Lower leg skin (tissue), 3 donors: ENCODE measurements around the gene AVPI1.

Experiments used
- POLR2A ChIP-seq, 2 donors: fragments of 450-650 bp; IDR thresholded peaks; one replicate each; pipeline ENCODE4 v1.6.1; 2016 to 2017; ENCODE audit warnings: antibody characterized with exemption in 2 of 2, mild to moderate bottlenecking in 1 of 2, moderate library complexity in 1 of 2
- TF ChIP-seq, protein P1 (sequence below), 3 donors: fragments of 450-650 bp; IDR thresholded peaks; one replicate each; pipeline ENCODE4 v1.5.1; 2016; ENCODE audit warnings: antibody characterized with exemption in 3 of 3, mild to moderate bottlenecking in 3 of 3, moderate library complexity in 2 of 3

DNA sequence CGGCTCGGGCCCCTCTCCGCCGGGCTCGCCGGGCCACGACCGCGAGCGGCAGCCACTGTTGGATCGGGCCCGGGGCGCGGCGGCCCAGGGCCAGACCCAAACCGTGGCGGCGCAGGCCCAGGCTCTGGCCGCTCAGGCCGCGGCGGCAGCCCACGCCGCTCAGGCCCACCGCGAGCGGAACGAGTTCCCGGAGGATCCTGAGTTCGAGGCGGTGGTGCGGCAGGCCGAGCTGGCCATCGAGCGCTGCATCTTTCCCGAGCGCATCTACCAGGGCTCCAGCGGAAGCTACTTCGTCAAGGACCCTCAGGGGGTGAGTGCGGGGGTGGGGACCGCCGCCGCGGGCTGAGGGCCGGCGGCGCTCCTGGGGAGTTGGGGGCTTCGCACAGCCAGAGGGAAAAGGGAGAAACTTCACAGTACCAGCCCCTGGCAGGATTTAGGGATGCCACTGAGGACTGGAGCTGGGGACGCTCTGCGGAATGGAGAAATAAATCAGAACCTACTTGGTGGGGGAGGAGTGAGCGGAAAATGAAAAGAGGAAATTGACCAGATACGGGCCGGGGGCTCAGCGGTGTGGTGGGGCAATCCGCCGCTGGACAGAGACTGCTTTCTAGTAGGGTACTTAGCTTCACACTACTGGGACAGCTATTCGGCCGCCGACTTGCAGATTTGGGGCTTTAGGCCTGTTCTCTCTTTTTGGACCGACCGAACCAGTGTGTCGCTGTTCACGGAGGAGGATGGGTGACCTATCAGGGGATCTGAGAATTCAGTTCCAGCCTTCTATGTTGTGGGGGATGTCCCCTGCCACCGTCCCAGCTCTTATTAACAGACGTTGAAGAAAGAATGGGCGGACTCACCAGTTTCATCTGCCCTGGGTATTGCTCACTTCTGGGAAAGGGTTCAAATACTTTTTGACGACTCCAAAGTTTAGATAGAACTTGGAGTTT, 45.9 kb downstream of the AVPI1 start:
- TF ChIP-seq, protein P1, sequence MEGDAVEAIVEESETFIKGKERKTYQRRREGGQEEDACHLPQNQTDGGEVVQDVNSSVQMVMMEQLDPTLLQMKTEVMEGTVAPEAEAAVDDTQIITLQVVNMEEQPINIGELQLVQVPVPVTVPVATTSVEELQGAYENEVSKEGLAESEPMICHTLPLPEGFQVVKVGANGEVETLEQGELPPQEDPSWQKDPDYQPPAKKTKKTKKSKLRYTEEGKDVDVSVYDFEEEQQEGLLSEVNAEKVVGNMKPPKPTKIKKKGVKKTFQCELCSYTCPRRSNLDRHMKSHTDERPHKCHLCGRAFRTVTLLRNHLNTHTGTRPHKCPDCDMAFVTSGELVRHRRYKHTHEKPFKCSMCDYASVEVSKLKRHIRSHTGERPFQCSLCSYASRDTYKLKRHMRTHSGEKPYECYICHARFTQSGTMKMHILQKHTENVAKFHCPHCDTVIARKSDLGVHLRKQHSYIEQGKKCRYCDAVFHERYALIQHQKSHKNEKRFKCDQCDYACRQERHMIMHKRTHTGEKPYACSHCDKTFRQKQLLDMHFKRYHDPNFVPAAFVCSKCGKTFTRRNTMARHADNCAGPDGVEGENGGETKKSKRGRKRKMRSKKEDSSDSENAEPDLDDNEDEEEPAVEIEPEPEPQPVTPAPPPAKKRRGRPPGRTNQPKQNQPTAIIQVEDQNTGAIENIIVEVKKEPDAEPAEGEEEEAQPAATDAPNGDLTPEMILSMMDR (IDR thresholded peaks at IDR 0.05) = no peak
- no peak for TF ChIP-seq POLR2A (IDR thresholded peaks at IDR 0.05)
